AG10803 (cell line): ENCODE results near the gene SYNPO.

Experiments
- DNase-seq: peaks from one replicate; pipeline ENCODE4 v3.0.0; 2010; ENCODE audit warnings: low read depth
- H3K4me3 ChIP-seq: 2 replicates; pipeline ENCODE4 v1.5.1; 2011; ENCODE audit warnings: mild to moderate bottlenecking, low read length, control low read depth
- TF ChIP-seq, protein P1 (sequence below): conservative IDR thresholded peaks from 2 replicates; pipeline ENCODE4 v1.5.1; 2011; ENCODE audit warnings: mild to moderate bottlenecking, low read length, control low read depth, inconsistent platforms

SYNPO gene

DNA sequence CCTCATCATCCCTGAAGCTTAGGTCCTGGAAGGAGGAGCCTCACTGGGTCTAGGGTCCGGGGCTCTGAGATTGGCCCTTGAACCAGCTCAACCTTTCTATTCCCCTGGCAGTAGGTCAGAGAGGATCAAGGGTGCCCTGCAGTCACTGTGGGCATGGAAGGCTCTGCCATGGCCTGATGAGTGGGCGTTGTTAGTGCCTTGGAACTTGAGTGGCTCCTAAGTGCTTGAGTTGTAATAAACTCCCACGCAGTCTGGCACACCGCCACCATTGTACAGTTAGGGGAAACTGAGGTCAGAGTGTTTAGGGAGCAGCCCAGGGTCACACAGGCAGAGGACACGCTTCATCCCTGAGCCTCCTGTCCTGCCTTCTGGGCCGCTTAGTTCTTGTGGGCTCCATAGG lies 10.4 kb upstream of the SYNPO start:
- H3K4me3 ChIP-seq = no peak overlapping the region
- DNase-seq = no peak
- TF ChIP-seq, protein P1, sequence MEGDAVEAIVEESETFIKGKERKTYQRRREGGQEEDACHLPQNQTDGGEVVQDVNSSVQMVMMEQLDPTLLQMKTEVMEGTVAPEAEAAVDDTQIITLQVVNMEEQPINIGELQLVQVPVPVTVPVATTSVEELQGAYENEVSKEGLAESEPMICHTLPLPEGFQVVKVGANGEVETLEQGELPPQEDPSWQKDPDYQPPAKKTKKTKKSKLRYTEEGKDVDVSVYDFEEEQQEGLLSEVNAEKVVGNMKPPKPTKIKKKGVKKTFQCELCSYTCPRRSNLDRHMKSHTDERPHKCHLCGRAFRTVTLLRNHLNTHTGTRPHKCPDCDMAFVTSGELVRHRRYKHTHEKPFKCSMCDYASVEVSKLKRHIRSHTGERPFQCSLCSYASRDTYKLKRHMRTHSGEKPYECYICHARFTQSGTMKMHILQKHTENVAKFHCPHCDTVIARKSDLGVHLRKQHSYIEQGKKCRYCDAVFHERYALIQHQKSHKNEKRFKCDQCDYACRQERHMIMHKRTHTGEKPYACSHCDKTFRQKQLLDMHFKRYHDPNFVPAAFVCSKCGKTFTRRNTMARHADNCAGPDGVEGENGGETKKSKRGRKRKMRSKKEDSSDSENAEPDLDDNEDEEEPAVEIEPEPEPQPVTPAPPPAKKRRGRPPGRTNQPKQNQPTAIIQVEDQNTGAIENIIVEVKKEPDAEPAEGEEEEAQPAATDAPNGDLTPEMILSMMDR = no peak

DNA sequence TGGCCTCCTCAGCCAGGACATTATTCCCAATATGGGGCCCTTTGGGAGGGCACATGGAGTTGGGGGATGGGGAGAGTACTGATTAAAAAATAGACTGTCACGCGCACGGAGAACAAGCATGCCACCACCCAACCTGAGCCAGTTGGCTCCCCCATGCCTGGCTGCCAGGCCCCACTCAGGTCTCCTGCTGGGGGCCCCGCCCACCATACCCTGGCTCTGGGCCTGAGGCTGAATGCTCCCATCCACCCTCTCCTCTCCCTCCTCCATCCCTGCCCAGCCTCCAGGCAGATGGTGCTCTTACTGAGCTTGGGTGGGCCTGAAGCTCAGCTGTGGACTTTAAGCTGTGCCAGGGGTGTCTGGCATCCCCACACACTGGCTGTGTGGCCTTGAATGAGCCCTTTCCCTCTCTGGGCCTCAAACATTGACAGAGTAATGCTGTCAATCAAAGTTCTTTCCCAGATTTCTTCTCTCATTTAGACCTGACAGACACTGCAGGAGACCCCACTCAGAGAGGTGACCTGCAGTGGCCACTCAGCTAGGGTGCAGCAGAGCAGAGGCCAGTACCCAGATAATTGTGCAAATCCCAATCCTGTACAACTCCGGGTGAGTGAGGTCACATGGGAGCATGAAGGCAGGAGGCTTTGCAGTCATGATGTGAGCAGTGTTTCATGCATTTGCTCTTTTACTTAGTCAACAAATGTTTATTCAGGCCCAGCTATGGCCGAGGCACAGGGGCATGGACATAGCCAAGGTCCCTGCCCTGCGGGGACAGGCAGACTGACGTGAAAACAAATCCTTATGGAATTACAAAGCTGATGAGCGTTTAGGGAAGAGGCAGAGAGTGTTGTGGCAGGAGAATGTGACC lies 9.8 kb upstream of the SYNPO start:
- DNase-seq = no peak
- TF ChIP-seq, protein P1 = no peak
- H3K4me3 ChIP-seq = no peak overlapping the region

DNA sequence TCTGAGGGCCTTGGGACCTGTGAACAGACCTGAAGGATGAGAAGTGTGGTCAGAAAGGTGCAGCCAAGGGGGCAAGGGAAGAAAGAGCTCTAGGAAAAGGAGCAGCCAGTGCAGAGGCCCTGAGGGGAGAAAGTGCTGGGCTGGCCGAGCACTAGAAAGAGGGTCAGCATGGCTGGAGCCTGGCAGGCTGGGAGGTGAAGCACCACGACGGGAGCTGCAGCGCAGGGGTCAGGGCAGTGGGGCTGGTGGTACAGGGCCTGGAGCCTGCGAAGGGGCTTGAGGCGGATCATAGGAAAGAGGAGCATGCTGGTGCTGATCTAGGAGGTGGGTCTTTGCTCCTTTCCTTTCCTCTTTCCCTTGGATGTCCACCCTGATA lies 9.1 kb upstream of the SYNPO start:
- TF ChIP-seq, protein P1 = no peak
- no peak for DNase-seq
- no peak overlapping the region for H3K4me3 ChIP-seq

DNA sequence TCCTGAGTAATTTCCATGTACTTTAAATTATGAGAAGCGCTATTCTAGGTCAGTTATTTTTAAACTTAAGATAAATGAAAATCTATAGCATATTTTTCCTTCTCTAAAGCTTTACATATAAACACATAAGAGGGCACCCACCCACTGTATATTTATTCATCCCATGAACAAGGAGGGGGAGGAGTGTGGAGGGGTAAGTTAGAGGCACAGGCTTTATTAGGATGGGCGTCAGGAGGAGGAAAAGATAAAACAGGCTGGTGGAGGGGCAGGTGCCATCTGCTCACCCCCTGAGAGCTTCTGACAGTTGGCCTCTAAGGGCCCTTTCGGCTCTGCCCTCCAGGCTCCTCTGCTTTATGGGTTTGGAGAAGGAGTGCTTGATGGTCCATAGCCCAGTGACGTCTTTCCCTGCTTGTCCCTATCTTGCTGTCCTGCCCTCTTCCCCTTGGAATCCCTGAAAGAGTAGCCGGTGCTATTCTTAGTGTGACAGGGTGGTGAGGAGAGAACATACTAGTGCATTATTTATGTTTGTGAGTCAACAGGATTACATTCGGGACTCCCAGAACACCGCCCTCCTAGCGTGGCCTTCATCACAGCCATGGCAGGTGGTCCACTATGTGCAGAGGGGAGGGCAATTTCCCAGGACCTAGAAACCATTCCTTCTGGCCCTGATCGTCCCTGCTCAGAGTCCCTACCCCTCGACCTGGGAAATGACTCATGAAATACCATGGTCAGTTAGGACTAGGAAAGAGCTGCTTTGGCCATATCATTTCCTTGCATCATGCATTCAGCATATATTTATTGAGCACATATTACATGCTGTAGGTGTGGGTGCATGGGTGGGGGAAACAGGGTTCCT lies 7.9 kb upstream of the SYNPO start:
- H3K4me3 ChIP-seq = no peak overlapping the region
- DNase-seq = peak; percentile 52
- TF ChIP-seq, protein P1 = no peak

DNA sequence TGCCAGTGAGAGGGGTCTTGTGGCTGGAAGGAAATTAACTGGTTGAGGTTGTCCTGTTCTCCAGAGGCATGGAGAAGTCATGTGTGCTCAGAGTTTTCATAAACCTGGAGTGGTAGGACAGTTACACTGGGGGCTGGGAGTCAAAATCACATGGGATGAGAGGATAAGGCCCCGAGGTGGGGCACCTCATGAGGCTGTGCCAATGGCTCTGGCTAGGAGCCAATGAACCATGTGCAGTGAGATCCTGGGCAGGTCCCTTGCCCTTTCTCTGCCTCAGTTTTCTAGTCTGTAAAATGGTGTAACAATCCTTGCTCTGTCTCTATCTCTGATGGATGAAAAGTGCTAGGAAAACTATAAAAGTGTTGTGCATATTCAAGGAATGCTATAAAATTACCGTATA lies 7.0 kb upstream of the SYNPO start:
- TF ChIP-seq, protein P1 = no peak
- DNase-seq = no peak
- no peak overlapping the region for H3K4me3 ChIP-seq

DNA sequence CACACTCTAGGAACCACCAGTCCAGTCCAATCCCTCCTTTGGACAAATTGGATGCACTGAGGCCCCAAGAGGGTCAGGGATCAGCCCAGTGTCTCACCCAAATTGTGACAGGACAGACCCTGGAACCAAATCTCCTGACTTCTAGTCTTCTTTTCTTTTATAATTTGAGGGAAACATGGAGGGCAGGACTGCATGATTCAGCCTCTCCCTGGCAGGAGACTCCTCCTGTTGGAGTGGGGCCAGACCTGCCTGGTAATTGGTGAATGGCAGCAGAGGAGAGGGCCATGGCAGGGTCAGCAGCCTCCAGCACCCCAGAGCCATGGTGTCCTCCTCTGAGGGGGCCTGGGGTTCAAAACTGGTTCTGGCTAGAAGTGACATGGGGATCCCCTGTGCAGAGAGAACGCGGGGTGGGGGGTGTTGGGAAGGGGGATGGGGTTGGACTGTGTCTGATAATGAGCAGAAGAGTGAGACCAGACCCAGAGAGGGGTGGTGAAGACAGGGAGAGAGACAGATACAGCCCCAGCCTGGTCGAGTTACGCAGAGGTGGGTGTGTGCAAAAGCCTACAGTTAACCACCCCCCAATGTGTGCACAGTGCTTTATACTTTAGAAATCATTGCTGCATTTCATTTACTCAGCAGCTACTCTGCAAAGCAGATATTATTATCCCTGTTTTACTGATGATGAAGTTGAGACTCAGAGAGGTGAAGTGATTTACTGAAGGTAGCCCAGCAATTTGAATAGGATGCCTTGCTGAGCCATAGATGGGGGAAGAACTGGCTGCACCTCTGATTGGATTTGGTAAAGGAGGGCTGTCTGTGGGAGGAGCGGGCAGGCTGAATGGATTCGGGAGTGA lies 3.8 kb upstream of the SYNPO start:
- H3K4me3 ChIP-seq = no peak overlapping the region
- peak; percentile 65 for DNase-seq
- TF ChIP-seq, protein P1 = no peak
